GM23248 (cell line): ENCODE results near the gene SORT1. TPM values are rescaled to one million over a fixed set of nuclear protein-coding genes. Genes with fewer than 3 reads are reported as not detected.

Experiments used
- DNase-seq: peaks from one replicate; pipeline ENCODE4 v3.0.0-alpha.2; 2015
- H2AFZ ChIP-seq: fragments of 200-600 bp; sonication (generic); 2 replicates; pipeline ENCODE4 v1.6.1; 2016; ENCODE audit warnings: antibody characterized with exemption
- H3F3A ChIP-seq: fragments of 200-600 bp; sonication (generic); 2 replicates; pipeline ENCODE4 v1.6.1; 2016; ENCODE audit warnings: mild to moderate bottlenecking, antibody characterized with exemption, mixed run types; ENCODE audit not compliant: insufficient read depth
- H3K27ac ChIP-seq: fragments of 200-600 bp; sonication (generic); 2 replicates; pipeline ENCODE4 v1.5.1; 2016; ENCODE audit warnings: mild to moderate bottlenecking
- H3K27me3 ChIP-seq: fragments of 200-600 bp; sonication (generic); replicated peaks from 2 replicates; pipeline ENCODE4 v1.6.1; 2016; ENCODE audit warnings: mild to moderate bottlenecking; ENCODE audit not compliant: insufficient read depth
- H3K36me3 ChIP-seq: fragments of 200-600 bp; sonication (generic); 2 replicates; pipeline ENCODE4 v1.6.1; 2016; ENCODE audit warnings: low read depth, mild to moderate bottlenecking
- H3K4me1 ChIP-seq: fragments of 200-600 bp; sonication (generic); 2 replicates; pipeline ENCODE4 v1.6.1; 2016; ENCODE audit warnings: mild to moderate bottlenecking; ENCODE audit not compliant: insufficient read depth
- H3K4me2 ChIP-seq: fragments of 200-600 bp; sonication (generic); one replicate; pipeline ENCODE4 v1.6.1; 2016; ENCODE audit warnings: mild to moderate bottlenecking; ENCODE audit not compliant: unreplicated experiment
- H3K4me3 ChIP-seq: fragments of 200-600 bp; sonication (generic); 2 replicates; pipeline ENCODE4 v1.5.1; 2016; ENCODE audit warnings: mild to moderate bottlenecking
- H3K79me2 ChIP-seq: fragments of 200-600 bp; sonication (generic); 2 replicates; pipeline ENCODE4 v1.6.1; 2016; ENCODE audit warnings: mild to moderate bottlenecking; ENCODE audit not compliant: insufficient read depth
- H3K9ac ChIP-seq: fragments of 200-600 bp; sonication (generic); 2 replicates; pipeline ENCODE4 v1.6.1; 2016; ENCODE audit warnings: mild to moderate bottlenecking
- H3K9me2 ChIP-seq: fragments of 200-600 bp; sonication (generic); 2 replicates; pipeline ENCODE4 v1.6.1; 2016; ENCODE audit warnings: mixed run types, mild to moderate bottlenecking, moderate library complexity; ENCODE audit not compliant: insufficient read depth
- H3K9me3 ChIP-seq: fragments of 200-600 bp; sonication (generic); one replicate; pipeline ENCODE4 v1.6.1; 2017; ENCODE audit warnings: low read depth
- H4K20me1 ChIP-seq: fragments of 200-600 bp; sonication (generic); 2 replicates; pipeline ENCODE4 v1.6.0; 2016; ENCODE audit not compliant: insufficient read depth
- EZH2 ChIP-seq: fragments of 200-600 bp; sonication (generic); IDR thresholded peaks from 2 replicates; pipeline ENCODE4 v1.6.1; 2018; ENCODE audit warnings: antibody characterized with exemption, mild to moderate bottlenecking; ENCODE audit not compliant: insufficient read depth, poor library complexity, severe bottlenecking
- EZH2phosphoT487 ChIP-seq: fragments of 200-600 bp; sonication (generic); IDR thresholded peaks from 2 replicates; pipeline ENCODE4 v1.6.1; 2018; ENCODE audit warnings: antibody characterized with exemption, moderate library complexity, mild to moderate bottlenecking, low read depth; ENCODE audit not compliant: insufficient read depth
- WGBS, 2 experiments: methylation state at CpG; one replicate each; pipeline ENCODE4 v1.1.6; 2015 to 2017; ENCODE audit warnings: low lambda C conversion rate in 2 of 2, low coverage in 1 of 2; ENCODE audit errors: missing lambda C conversion rate in 2 of 2; 5-methylcytosine and 5-hydroxymethylcytosine counted together
- in situ Hi-C: fragments of 300-500 bp; cut with MboI; formaldehyde crosslinking; loops from 2 replicates; pipeline ENCODE4 v1.15.0; 2020
- polyA plus RNA-seq: library from polyadenylated mRNA; unstranded; fragments of >200 nt; fragmentation: Nextera tagmentation; extraction: Ambion mirVana; gene quantifications from 2 replicates; pipeline ENCODE4 v1.2.1, GENCODE V29; 2016
- total RNA-seq: library from RNA; depleted of rRNA; stranded (reverse); fragments of >200 nt; shearing (Covaris generic); gene quantifications from 2 replicates; pipeline ENCODE4 v1.2.3, GENCODE V29; 2014

The SORT1 gene
- total and polyA plus RNA-seq, 2 experiments from 2014 or later, result 7.1 to 8.4 TPM

GRCh38 chr1:109338608-109339007, 59.1 kb downstream of the SORT1 start:
- no peak for DNase-seq
- TF ChIP-seq EZH2phosphoT487 (no peak), EZH2 (no peak)

GRCh38 chr1:109338091-109338490, 59.6 kb downstream of the SORT1 start:
- Histone ChIP-seq H3K36me3 (peaks cover 7% of the 10 kb centered on the region; the same call in 1 of the 2 replicates), H3K4me1 (no peaks in the 10 kb centered on the region), H3F3A (no peaks in the 10 kb centered on the region), H3K9ac (no peak overlapping the region), H3K4me2 (no peak overlapping the region), H3K79me2 (no peaks in the 10 kb centered on the region), H3K9me3 (no peaks in the 10 kb centered on the region), H4K20me1 (no peaks in the 10 kb centered on the region), H3K27me3 (no peaks in the 10 kb centered on the region), H2AFZ (no peak overlapping the region), H3K27ac (no peak overlapping the region), H3K4me3 (no peak overlapping the region), H3K9me2 (no peaks in the 10 kb centered on the region)
- in situ Hi-C loops, result no loop called here
- no peak for DNase-seq
- WGBS, 2 experiments, result 92 to 93% methylated on average over 6 of the region's 6 CpGs
- TF ChIP-seq EZH2phosphoT487 (no peak), EZH2 (no peak)

More at GRCh38 chr1:109338608-109339007, 59.1 kb downstream of the SORT1 start:
- no peak overlapping the region for H3K4me3 ChIP-seq
- 73 to 80% methylated on average over 2 to 3 of the region's 3 CpGs for WGBS, 2 experiments
- no peak overlapping the region for H3K4me2 ChIP-seq
- no peak overlapping the region for H2AFZ ChIP-seq
- H3K79me2 ChIP-seq, result no peaks in the 10 kb centered on the region
- in situ Hi-C loops, result no loop called here
- H3K4me1 ChIP-seq, result no peaks in the 10 kb centered on the region
- no peaks in the 10 kb centered on the region for H4K20me1 ChIP-seq
- no peaks in the 10 kb centered on the region for H3K9me2 ChIP-seq
- H3K36me3 ChIP-seq, result peaks cover 7% of the 10 kb centered on the region; the same call in 1 of the 2 replicates
- H3K27me3 ChIP-seq, result no peaks in the 10 kb centered on the region
- H3K9me3 ChIP-seq, result no peaks in the 10 kb centered on the region
- H3F3A ChIP-seq, result no peaks in the 10 kb centered on the region
- no peak overlapping the region for H3K27ac ChIP-seq
- H3K9ac ChIP-seq, result no peak overlapping the region

- Histone ChIP-seq H3K79me2 (no peaks in the 10 kb centered on the region), H3K4me1 (no peaks in the 10 kb centered on the region), H3K4me3 (no peak overlapping the region), H3K9ac (no peak overlapping the region), H3K36me3 (peaks cover 1% of the 10 kb centered on the region; the same call in 1 of the 2 replicates), H3K9me3 (no peaks in the 10 kb centered on the region), H3F3A (no peaks in the 10 kb centered on the region), H3K9me2 (no peaks in the 10 kb centered on the region), H3K27me3 (no peaks in the 10 kb centered on the region), H3K27ac (no peak overlapping the region), H2AFZ (no peak overlapping the region), H3K4me2 (no peak overlapping the region), H4K20me1 (no peaks in the 10 kb centered on the region)
- WGBS, 2 experiments, result 93 to 94% methylated on average over 4 of the region's 4 CpGs
- in situ Hi-C loops, result no loop called here
- no peak for DNase-seq
- TF ChIP-seq EZH2phosphoT487, result no peak
- no peak for TF ChIP-seq EZH2
Observed at GRCh38 chr1:109335091-109335490, 62.6 kb downstream of the SORT1 start.

GRCh38 chr1:109331113-109331512, 66.6 kb downstream of the SORT1 start:
- Histone ChIP-seq H4K20me1 (no peaks in the 10 kb centered on the region), H3K4me2 (no peak overlapping the region), H3K27me3 (no peaks in the 10 kb centered on the region), H3K9ac (no peak overlapping the region), H3K79me2 (no peaks in the 10 kb centered on the region), H3F3A (no peaks in the 10 kb centered on the region), H3K27ac (no peak overlapping the region), H3K9me2 (no peaks in the 10 kb centered on the region), H3K4me1 (no peaks in the 10 kb centered on the region), H3K9me3 (no peaks in the 10 kb centered on the region), H3K4me3 (no peak overlapping the region), H3K36me3 (no peaks in the 10 kb centered on the region), H2AFZ (no peak overlapping the region)
- peak; percentile 14 for DNase-seq
- TF ChIP-seq EZH2 (no peak), EZH2phosphoT487 (no peak)
- in situ Hi-C loops, result no loop called here

GRCh38 chr1:109327285-109327684, 70.4 kb downstream of the SORT1 start:
- no peaks in the 10 kb centered on the region for H3K9me3 ChIP-seq
- no peaks in the 10 kb centered on the region for H3K4me1 ChIP-seq
- no peaks in the 10 kb centered on the region for H3F3A ChIP-seq
- no peak overlapping the region for H3K9ac ChIP-seq
- no peak overlapping the region for H3K4me3 ChIP-seq
- no peaks in the 10 kb centered on the region for H4K20me1 ChIP-seq
- peak; percentile 35 for DNase-seq
- no peaks in the 10 kb centered on the region for H3K9me2 ChIP-seq
- H3K4me2 ChIP-seq, result no peak overlapping the region
- H2AFZ ChIP-seq, result no peak overlapping the region
- TF ChIP-seq EZH2phosphoT487, result no peak
- no peak for TF ChIP-seq EZH2
- in situ Hi-C loops, result no loop called here
- no peaks in the 10 kb centered on the region for H3K36me3 ChIP-seq
- no peaks in the 10 kb centered on the region for H3K79me2 ChIP-seq
- no peak overlapping the region for H3K27ac ChIP-seq
- H3K27me3 ChIP-seq, result no peaks in the 10 kb centered on the region
- 49 to 58% methylated on average over 5 of the region's 5 CpGs for WGBS, 2 experiments
